HG02623 (cell line): ENCODE data around the gene UNC13A.
A peak's percentile ranks its signal among the peaks of the same experiment; 100 is the strongest.
"Not testable (repeated sequence)": the region's sequence is repeated elsewhere in the genome, so short reads cannot be mapped to it uniquely, and the experiment has no call there.

Experiments
- ATAC-seq: cut with Tn5 transposase; IDR thresholded peaks from one replicate; pipeline ENCODE4 v1.9.1; 2021; ENCODE audit warnings: moderate library complexity; ENCODE audit not compliant: unreplicated experiment

The UNC13A gene

DNA sequence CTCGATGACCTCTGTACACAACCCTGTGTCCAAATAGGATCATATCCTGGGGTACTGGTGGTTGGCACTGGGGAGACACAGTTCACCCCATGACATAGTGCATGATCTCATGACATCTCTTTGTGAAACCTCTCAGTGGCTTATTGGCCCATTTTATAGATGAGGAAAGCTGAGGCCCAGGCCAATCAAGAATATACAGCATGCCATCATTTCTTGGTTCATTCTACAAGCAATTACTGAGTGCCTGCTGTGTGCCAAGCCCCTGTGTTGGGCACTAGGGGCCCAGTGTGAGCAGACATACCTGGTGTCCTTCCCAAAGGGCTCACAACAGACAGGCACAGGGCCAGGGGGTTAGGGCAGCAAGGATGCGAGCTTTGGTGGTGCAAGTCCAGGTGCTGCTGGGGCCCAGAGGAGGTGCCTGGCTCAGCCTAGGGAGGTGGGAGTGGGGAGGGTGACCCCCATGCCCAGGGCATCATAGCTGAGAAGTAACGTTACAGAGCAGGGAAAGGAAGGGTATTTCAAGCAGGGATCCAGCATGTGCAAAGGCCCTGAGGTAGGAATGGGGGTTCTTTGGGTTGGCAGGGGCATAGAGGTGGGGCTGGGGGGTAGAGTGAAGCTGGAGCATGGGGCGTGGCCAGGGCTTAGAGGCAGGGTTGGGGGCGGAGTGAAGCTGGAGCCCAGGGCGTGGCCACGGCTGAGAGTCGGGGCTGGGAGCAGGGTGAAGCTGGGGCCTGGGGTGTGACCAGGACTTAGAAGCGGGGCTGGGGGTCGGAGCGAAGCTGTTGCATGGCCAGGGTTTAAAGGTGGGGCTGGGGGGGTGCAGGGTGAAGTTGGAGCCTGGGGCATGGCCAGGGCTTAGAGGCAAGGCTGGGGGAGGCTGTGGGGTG lies 112.0 kb downstream of the UNC13A start:
- ATAC-seq, result no peak

DNA sequence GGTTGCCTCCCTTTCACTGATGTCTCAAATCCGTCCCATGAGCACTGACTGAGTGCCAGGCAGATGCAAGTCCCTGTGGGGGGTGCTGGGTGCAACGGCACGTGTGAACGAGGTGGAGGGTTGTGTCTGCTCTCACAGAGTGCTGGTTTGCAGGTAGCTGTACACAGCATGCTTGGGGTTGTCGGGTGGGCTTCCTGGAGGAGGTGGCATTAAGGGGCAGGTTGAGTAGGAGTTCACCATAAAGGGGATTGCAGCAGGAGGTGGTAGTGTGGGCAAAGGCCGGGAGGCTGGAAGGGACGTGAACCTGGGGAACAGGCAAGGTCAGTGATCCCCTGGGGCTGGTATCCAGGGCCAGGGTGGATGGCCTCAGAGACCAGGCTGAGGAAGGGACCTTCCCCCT lies 115.5 kb downstream of the UNC13A start:
- ATAC-seq, result no peak

DNA sequence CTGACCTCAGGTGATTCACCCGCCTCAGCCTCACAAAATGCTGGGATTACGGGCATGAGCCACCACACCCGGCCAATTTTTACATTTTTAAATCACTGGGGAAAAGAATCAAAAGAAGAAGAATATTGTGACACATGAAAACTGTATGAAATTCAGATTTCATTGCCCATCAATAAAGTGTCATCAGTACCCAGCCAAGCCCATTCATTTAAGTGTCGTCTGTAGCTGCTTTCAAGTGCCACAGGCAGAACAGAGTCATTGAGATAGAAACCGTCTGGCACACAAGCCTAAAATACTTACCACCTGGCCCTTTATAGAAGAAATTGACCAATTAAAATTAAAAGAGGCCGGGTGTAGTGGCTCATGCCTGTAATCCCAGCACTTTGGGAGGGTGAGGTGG lies 117.4 kb downstream of the UNC13A start:
- ATAC-seq, result no peak

DNA sequence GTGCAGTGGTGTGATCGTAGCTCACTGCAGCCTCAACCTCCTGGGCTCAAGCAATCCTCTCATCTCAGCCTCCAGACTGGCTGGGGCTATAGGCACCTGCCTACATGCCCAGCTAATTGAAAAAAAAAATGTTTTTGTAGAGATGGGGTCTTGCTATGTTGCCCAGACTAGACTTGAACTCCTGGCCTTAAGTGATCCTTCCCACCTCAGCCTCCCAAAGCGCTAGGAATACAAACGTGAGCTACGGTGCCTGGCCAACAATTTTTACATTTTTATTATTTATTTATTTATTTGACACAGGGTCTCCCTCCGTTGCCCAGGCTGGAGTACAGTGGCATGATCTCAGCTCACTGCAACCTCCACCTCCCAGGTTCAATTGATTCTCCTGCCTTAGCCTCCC lies 117.9 kb downstream of the UNC13A start:
- ATAC-seq, result not testable (repeated sequence)

DNA sequence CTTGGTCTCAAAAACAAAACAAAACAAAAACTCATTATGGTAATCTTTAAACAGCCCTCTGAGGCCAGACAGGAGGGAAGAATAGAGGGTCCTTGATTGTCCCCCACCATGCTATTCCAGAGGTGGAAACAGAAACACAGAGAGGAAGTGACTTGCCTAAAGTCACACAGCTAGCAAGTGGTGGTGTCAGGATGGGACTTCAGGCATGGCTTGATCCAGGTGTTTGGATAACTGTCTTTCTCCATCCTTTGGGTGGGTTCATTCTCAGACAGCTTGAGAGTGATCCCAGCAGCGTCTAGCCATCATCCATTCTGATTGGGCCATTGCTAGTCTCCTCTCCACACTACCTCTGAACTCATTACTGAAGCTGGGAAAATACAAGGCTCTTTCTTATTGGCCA lies 120.2 kb downstream of the UNC13A start:
- no peak for ATAC-seq

DNA sequence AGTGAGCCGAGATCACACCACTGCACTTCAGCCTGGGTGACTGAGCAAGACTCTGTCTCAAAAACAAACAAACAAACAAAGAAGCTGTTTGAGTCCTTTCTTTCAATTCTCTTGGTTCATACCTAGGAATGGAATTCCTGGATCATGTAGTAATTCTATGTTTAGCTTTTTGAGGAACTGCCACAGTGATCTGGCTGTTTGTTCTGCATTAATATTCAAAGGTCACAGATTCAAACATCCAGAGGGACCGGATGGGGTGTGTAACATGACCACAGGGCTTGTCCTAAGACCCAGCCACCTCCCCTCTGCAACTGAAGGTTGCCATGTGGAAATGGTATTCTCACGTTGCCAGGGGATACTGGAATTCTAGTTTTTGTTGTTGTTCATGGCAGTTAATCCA lies 122.5 kb downstream of the UNC13A start:
- no peak for ATAC-seq

DNA sequence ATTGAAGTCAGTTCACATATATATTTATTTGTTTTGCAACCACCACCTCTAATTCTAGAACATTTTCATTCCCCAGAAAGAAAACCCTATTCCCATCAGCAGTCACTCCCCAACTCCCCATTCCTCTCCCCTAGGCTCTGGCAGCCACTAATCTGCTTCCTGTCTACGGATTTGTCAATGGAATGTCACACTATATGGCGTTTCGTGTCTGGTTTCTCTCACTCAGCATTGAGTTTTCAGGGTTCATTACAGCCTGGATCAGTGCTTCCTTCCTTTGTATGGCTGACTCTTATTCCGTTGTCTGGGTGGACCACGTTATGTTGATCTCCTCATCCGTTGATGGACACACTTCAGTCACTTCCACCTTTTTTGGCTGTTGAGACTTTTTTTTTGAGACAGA lies 123.4 kb downstream of the UNC13A start:
- ATAC-seq, result no peak

DNA sequence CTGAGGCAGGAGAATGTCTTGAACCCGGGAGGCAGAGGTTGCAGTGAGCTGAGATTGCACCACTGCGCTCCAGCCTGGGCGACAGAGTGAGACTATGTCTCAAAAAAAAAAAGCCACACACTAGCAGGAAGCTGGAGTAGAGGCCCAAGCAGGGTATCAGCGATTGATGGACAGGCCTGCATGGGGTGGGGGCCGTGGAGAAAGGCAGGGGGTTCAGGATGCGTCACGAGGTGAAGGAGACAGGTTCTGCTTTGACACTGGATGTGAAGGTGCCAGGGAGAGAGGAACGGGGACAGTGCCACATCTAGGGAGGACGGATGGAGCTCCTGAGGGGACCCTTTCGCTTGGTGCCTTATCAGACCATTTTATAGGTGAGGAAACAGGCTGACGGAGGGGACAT lies 125.6 kb downstream of the UNC13A start:
- no peak for ATAC-seq

DNA sequence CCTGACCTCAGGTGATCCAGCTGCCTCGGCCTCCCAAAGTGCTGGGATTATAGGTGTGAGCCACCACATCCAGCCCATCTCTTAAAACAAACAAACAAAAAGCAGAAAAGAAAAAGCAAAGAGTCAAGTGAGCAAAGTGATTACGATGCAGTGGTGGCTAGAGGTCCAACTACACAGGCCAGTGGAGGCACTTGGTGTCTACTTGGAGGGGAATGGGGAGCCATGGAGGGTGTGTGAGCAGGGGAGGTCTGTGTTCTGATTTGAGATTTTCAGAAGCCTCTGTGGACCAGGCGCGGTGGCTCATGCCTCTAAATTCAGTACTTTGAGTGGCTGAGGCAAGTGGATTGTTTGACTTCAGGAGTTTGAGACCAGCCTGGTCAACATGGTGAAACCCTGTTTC lies 126.1 kb downstream of the UNC13A start:
- ATAC-seq, result no peak

DNA sequence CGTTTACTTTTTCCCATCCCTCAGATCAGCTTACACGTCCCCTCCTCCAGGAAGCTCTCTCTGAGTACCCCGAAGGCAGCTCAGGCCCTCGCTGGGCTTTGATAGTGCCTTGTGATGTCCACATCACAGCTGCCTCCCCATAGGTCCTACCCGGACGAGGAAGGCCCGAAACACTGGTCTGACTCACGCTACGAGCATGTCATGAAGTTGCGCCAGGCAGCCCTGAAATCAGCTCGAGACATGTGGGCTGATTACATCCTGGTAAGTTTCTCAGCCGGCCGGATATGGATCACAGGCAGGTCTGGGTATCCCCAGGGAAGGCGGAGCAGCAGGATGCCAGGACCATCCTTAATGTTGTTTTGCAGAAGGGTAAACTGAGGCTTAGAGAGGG lies 128.0 kb downstream of the UNC13A start:
- no peak for ATAC-seq

DNA sequence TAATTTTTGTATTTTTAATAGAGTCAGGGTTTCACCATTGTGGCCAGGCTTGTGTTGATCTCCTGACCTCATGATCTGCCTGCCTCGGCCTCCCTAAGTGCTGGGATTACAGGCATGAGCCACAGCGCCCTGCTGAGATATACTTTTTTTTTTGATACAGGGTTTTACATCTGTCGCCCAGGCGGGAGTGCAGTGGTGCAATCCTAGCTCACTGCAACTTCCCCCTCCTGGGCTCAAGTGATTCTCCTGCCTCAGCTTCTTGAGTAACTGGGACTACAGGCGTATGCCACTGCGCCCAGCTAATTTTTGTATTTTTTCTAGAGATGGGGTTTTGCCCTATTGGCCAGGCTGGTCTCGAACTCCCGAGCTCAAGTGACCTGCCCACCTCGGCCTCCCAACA lies 130.7 kb downstream of the UNC13A start:
- ATAC-seq, result no peak

DNA sequence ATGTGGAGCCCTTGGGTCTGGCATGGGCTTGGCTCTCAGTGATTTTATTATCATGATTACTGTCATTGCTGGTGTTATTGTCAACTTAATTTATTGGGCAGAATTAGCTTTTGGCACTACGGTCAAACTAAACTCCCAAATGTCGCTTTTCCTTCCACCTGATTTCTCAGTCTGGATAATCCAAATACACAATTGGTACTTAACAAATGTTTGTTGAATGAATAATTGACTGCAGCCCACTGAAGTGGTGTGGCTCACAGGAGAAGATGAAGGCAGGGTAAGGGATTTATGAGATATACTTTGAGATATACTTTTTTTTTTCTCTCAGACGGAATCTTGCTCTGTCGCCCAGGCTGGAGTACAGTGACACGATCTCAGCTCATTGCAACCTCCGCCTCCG lies 131.2 kb downstream of the UNC13A start:
- ATAC-seq, result no peak

DNA sequence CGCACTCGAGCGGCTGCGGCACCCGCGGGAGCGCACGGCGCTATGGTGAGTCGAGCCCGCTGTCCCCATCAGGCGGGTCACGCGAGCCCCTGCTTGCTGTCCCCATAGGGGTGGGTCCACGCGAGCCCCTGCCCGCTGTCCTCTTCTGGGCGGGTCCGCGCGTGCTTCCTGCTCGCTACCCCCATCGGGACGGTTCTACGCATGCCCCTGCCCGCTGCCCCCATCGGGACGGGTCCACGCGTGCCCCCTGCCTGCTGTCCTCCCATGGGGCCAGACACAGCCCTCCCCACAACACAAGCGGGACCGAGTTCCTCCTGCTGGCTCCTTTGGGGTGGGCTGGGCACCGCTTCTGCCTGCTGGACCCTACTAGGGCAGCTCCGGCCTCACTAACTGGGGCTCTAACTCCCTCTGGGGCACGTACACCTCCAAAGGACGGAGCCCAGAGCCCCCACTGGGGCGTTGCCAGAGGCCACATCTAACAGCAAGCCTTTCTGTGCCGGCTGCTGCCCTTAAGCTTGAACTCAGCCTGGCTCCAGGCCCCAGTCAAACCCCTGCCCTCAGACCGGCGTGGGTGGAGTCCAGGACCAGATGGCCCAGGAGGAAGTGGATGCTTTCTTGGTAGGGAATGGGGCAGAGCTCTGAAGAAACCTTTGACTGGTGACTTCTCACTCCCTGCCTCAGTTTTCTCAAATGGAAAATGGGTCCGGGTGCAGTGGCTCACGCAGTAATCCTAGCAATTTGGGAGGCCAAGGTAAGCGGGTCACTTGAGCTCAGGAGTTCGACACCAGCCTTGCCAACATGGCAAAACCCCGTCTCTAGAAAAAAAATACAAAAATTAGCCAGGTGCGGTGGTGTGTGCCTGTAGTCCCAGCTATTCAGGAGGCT lies 132.0 kb downstream of the UNC13A start:
- peak; percentile 30 for ATAC-seq

DNA sequence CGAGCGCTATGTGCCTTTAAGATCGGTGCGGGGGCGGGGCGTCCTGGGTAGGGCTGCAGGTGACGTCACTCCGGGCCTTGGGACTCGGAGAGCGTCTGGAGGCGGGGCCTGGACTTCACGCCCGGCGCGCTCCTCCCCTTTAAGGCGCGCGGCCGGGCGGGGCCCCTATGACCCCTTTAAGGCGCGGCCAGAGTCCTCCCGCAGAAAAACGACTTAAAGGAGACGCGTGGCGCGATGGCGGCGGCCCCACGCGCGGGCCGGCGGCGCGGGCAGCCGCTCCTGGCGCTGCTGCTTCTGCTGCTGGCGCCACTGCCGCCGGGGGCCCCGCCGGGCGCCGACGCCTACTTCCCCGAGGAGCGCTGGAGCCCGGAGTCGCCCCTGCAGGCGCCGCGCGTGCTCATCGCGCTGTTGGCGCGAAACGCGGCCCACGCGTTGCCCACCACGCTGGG lies 132.7 kb downstream of the UNC13A start, which contains the start of gene COLGALT1:
COLGALT1 (plus strand) TSS at position 170 of the 449 bp plus-strand sequence; CDS start at position 235, 65 bp downstream.
- ATAC-seq, result peak; percentile 84

DNA sequence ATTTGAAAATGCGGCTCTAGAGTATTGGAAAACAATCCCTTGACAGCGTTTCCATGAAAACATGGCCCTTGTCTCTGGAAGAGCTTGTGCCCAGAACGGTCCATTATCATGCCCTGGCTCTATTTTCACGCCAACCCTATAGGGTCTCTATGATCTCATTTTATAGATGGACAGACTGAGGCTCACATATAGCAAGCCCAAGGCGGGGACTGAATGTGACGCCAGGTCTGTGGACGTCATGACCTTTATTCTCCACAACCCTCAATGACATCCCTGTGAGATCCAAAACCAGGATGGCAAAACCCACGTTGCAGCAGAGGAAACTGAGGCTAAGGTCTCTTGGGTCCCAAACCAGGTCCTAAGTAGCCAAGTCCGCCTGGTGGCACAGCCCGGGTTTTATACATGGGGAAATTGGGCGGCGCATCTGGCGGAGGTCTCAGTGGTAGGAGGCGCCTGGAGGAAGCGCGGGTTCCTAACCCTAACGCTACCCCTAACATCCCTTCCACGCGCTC lies 133.1 kb downstream of the UNC13A start:
- no peak for ATAC-seq

DNA sequence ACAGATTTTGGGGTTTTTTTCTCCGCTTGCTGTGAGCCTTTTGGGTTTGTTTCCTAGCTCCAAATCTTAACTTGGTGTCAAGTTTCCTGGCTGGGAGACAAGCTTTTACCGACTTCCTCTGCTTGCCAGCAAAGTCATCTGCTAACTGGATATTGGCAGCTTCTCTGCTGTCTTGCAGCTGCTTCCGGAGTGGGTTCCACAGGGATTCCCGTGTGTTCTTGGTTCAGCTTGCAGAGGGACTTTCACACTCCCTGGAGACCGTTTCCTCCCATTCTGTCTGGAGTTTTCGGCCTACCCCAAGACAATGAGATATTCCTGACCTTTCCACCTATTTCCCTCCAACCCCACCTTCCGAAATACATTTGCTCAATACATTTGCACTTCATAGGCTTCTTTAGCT lies 134.9 kb downstream of the UNC13A start:
- no peak for ATAC-seq

DNA sequence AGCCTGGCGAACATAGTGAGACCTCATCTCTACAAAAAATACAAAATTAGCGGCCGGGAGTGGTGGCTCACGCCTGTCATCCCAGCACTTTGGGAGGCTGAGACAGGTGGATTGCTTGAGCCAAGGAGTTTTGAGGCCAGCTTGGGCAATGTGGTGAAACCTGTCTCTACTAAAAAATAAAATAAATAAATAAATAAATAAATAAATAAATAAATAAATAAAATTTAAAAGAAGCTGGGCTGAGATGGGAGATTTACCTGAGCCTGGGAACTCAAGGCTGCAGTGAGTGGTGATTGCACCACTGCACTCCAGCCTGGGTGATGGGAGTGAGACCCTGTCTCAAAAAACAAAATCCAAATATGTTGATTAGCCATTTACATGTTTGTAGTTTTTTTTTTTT lies 135.4 kb downstream of the UNC13A start:
- ATAC-seq, result not testable (repeated sequence)
